A673 (cell line): ENCODE results near the gene PDGFRB. TPM values are rescaled to one million over a fixed set of nuclear protein-coding genes. Genes with fewer than 3 reads are reported as not detected.

Source experiments
- BruUV-seq: library from RNA; stranded (reverse); fragments of 400-500 nt; replicated peaks from 2 replicates; lab custom pipeline; 2021; lab: Mats Ljungman, UMichigan
- CTCF ChIA-PET: fragments of 300-600 bp; sonication (Branson Sonifier 250); formaldehyde crosslinking; loops from one replicate; lab custom pipeline; 2022; ENCODE audit warnings: antibody characterized with exemption; lab: Charles Lee
- POLR2A ChIA-PET: fragments of 300-600 bp; sonication (Branson Sonifier 250); formaldehyde crosslinking; loops from one replicate; lab custom pipeline; 2022; ENCODE audit warnings: antibody characterized with exemption; ENCODE audit not compliant: low non-redundant PET; lab: Charles Lee
- DNase-seq: peaks from one replicate; pipeline ENCODE4 v3.0.0-alpha.2; 2015; ENCODE audit warnings: low spot score
- H3K27ac ChIP-seq: fragments of 200-600 bp; sonication (generic); 2 replicates; pipeline ENCODE4 v1.5.1; 2016; ENCODE audit warnings: mixed run types, low read depth, mild to moderate bottlenecking, mixed read lengths, antibody characterized with exemption, low read length; ENCODE audit not compliant: poor library complexity, severe bottlenecking
- H3K27me3 ChIP-seq: fragments of 200-600 bp; sonication (generic); replicated peaks from 2 replicates; pipeline ENCODE4 v1.6.1; 2017; ENCODE audit warnings: mixed run types, low read depth, mild to moderate bottlenecking, mixed read lengths, antibody characterized with exemption, low read length; ENCODE audit not compliant: insufficient read depth, poor library complexity
- H3K36me3 ChIP-seq: fragments of 200-600 bp; sonication (generic); 2 replicates; pipeline ENCODE4 v1.6.1; 2016; ENCODE audit warnings: mixed run types, mild to moderate bottlenecking, mixed read lengths, antibody characterized with exemption, low read length; ENCODE audit not compliant: insufficient read depth, poor library complexity, severe bottlenecking
- H3K4me1 ChIP-seq: fragments of 200-600 bp; sonication (generic); 2 replicates; pipeline ENCODE4 v1.6.1; 2017; ENCODE audit warnings: mixed run types, mild to moderate bottlenecking, mixed read lengths, antibody characterized with exemption, low read length; ENCODE audit not compliant: insufficient read depth, poor library complexity, severe bottlenecking
- H3K4me3 ChIP-seq: fragments of 200-600 bp; sonication (generic); 2 replicates; pipeline ENCODE4 v1.5.1; 2016; ENCODE audit warnings: low read depth, mixed run types, mild to moderate bottlenecking, mixed read lengths, low read length; ENCODE audit not compliant: poor library complexity, severe bottlenecking
- H3K9me3 ChIP-seq: fragments of 200-600 bp; sonication (generic); 2 replicates; pipeline ENCODE4 v1.6.1; 2016; ENCODE audit warnings: mixed run types, low read depth, mild to moderate bottlenecking, mixed read lengths, antibody characterized with exemption, low read length; ENCODE audit not compliant: poor library complexity, severe bottlenecking
- EZH2 ChIP-seq: fragments of 200-600 bp; sonication (generic); IDR thresholded peaks from 2 replicates; pipeline ENCODE4 v1.6.1; 2017; ENCODE audit warnings: borderline replicate concordance, low read depth, mild to moderate bottlenecking, mixed read lengths, antibody characterized with exemption, low read length; ENCODE audit not compliant: poor library complexity, severe bottlenecking
- intact Hi-C: fragments of 100-400 bp; cut with micrococcal nuclease; formaldehyde crosslinking; loops from one replicate; pipeline ENCODE4 v1.10.0; 2022; ENCODE audit not compliant: unreplicated experiment
- total RNA-seq: library from RNA; stranded (reverse); gene quantifications from 2 replicates; pipeline ENCODE4 v1.2.3, GENCODE V29; 2021
- TF ChIP-seq, protein P1 (sequence below): fragments of 300-800, 200-600 bp; sonication (generic); conservative IDR thresholded peaks from 2 replicates; pipeline ENCODE4 v1.5.1; 2017; ENCODE audit warnings: low read depth, mild to moderate bottlenecking, antibody characterized with exemption, low read length, moderate library complexity, mixed read lengths

The PDGFRB gene
- total RNA-seq, 1 experiment from 2014 or later, result 25.9 TPM

DNA sequence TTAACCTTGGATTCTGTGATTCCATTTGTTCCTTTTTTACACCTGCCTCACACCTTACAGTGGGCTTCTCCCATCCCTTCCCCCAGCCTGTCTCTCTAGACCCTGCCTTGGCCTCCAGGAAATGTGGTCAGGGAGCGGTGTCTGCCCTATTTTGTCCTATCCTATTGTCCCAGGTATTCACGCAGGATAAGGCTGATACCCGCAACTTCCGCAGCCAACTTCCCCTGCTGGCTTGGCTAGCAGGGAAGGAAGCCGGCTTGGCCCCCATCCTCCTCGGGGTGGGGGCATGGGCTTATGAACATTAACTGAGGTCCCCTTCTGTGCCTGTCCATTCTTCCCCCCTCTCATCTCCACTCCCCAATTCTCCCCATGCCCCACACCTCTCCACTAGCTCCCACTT lies 72.8 kb downstream of the PDGFRB start:
- Histone ChIP-seq H3K36me3 (no peaks in the 10 kb centered on the region), H3K9me3 (no peaks in the 10 kb centered on the region), H3K27me3 (no peaks in the 10 kb centered on the region), H3K27ac (no peak overlapping the region), H3K4me1 (no peaks in the 10 kb centered on the region), H3K4me3 (no peak overlapping the region)
- BruUV-seq, result no TSS peak
- no peak for DNase-seq
- no peak for TF ChIP-seq EZH2
- TF ChIP-seq, protein P1, sequence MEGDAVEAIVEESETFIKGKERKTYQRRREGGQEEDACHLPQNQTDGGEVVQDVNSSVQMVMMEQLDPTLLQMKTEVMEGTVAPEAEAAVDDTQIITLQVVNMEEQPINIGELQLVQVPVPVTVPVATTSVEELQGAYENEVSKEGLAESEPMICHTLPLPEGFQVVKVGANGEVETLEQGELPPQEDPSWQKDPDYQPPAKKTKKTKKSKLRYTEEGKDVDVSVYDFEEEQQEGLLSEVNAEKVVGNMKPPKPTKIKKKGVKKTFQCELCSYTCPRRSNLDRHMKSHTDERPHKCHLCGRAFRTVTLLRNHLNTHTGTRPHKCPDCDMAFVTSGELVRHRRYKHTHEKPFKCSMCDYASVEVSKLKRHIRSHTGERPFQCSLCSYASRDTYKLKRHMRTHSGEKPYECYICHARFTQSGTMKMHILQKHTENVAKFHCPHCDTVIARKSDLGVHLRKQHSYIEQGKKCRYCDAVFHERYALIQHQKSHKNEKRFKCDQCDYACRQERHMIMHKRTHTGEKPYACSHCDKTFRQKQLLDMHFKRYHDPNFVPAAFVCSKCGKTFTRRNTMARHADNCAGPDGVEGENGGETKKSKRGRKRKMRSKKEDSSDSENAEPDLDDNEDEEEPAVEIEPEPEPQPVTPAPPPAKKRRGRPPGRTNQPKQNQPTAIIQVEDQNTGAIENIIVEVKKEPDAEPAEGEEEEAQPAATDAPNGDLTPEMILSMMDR, result no peak
- intact Hi-C loops, result no loop called here
- POLR2A ChIA-PET, result no interaction called here
- CTCF ChIA-PET, result no interaction called here

GRCh38 chr5:150082374-150082773 lies 73.3 kb downstream of the PDGFRB start:
- no peaks in the 10 kb centered on the region for H3K36me3 ChIP-seq
- intact Hi-C loops, result no loop called here
- TF ChIP-seq, protein P1, result no peak
- no peak for TF ChIP-seq EZH2
- no TSS peak for BruUV-seq
- no peak for DNase-seq
- ChIA-PET CTCF (no interaction called here), POLR2A (no interaction called here)
- no peaks in the 10 kb centered on the region for H3K9me3 ChIP-seq
- H3K4me1 ChIP-seq, result no peaks in the 10 kb centered on the region
- H3K4me3 ChIP-seq, result no peak overlapping the region
- no peak overlapping the region for H3K27ac ChIP-seq
- H3K27me3 ChIP-seq, result no peaks in the 10 kb centered on the region

GRCh38 chr5:150081541-150082283 lies 73.9 kb downstream of the PDGFRB start:
- TF ChIP-seq, protein P1, result no peak
- no peak for TF ChIP-seq EZH2
- Histone ChIP-seq H3K9me3 (no peaks in the 10 kb centered on the region), H3K36me3 (no peaks in the 10 kb centered on the region), H3K4me1 (no peaks in the 10 kb centered on the region), H3K27me3 (no peaks in the 10 kb centered on the region), H3K4me3 (no peak overlapping the region), H3K27ac (no peak overlapping the region)
- ChIA-PET POLR2A (no interaction called here), CTCF (no interaction called here)
- no peak for DNase-seq
- intact Hi-C loops, result no loop called here
- no TSS peak for BruUV-seq
